Posterior cingulate gyrus (tissue), 11 donors: ENCODE data around the gene VWA3B.
A peak's percentile ranks its signal among the peaks of the same experiment; 100 is the strongest.
"Not testable (repeated sequence)": the region's sequence is repeated elsewhere in the genome, so short reads cannot be mapped to it uniquely, and the experiment has no call there.

Experiments
- DNase-seq, 10 donors: peaks; one replicate each; pipeline versions ENCODE4 v3.0.0 to v3.0.0-alpha.2; 2020 to 2021; ENCODE audit warnings: mixed read lengths in 3 of 10
- intact Hi-C: fragments of 100-400 bp; cut with DNase I; formaldehyde crosslinking; loops from one replicate; pipeline ENCODE4 v1.15.1; 2023

VWA3B gene

GRCh38 chr2:98084151-98084868, 2.7 kb upstream of the VWA3B start:
- no peak for DNase-seq
- intact Hi-C loops = no loop called here

- no peak for DNase-seq
- intact Hi-C loops = no loop called here
Observed at GRCh38 chr2:98084869-98085238, 2.1 kb upstream of the VWA3B start.

GRCh38 chr2:98085649-98086048, 1.3 kb upstream of the VWA3B start:
- DNase-seq = no peak

GRCh38 chr2:98087447-98088020, 567 bp downstream of the VWA3B start:
- intact Hi-C loops = no loop called here
- no peak for DNase-seq

More at GRCh38 chr2:98085649-98086048, 1.3 kb upstream of the VWA3B start:
- intact Hi-C loops = no loop called here

- DNase-seq = peak in 1 of 10 donors; percentile 73
- intact Hi-C loops = no loop called here
Observed at GRCh38 chr2:98088261-98088660, 1.3 kb downstream of the VWA3B start.

GRCh38 chr2:98089941-98090340, 3.0 kb downstream of the VWA3B start:
- intact Hi-C loops = no loop called here
- DNase-seq = no peak

- DNase-seq = no peak
- intact Hi-C loops = no loop called here
Observed at GRCh38 chr2:98090951-98091350, 4.0 kb downstream of the VWA3B start.

GRCh38 chr2:98091738-98092137, 4.8 kb downstream of the VWA3B start:
- intact Hi-C loops = no loop called here
- DNase-seq = peak in 1 of 10 donors; percentile 81

- intact Hi-C loops = no loop called here
- DNase-seq = no peak
Observed at GRCh38 chr2:98093146-98093545, 6.2 kb downstream of the VWA3B start.

- no peak for DNase-seq
- intact Hi-C loops = no loop called here
Observed at GRCh38 chr2:98093611-98094010, 6.6 kb downstream of the VWA3B start.

- intact Hi-C loops = no loop called here
- no peak for DNase-seq
Observed at GRCh38 chr2:98099939-98100743, 13.2 kb downstream of the VWA3B start.

- intact Hi-C loops = not testable (repeated sequence)
- peak in 1 of 10 donors; percentile 55 for DNase-seq
Observed at GRCh38 chr2:98102315-98102714, 15.3 kb downstream of the VWA3B start.

- DNase-seq = no peak
- intact Hi-C loops = no loop called here
Observed at GRCh38 chr2:98102878-98103277, 15.9 kb downstream of the VWA3B start.

- DNase-seq = no peak
- intact Hi-C loops = no loop called here
Observed at GRCh38 chr2:98108110-98108509, 21.1 kb downstream of the VWA3B start.

GRCh38 chr2:98110741-98111140, 23.8 kb downstream of the VWA3B start:
- intact Hi-C loops = no loop called here
- DNase-seq = no peak

- intact Hi-C loops = no loop called here
- DNase-seq = no peak
Observed at GRCh38 chr2:98114643-98115330, 27.8 kb downstream of the VWA3B start.

- DNase-seq = no peak
- intact Hi-C loops = no loop called here
Observed at GRCh38 chr2:98118161-98118560, 31.2 kb downstream of the VWA3B start.

GRCh38 chr2:98118852-98119251, 31.9 kb downstream of the VWA3B start:
- intact Hi-C loops = no loop called here

GRCh38 chr2:98121149-98121548, 34.2 kb downstream of the VWA3B start:
- intact Hi-C loops = no loop called here
- no peak for DNase-seq

More at GRCh38 chr2:98118852-98119251, 31.9 kb downstream of the VWA3B start:
- no peak for DNase-seq

GRCh38 chr2:98122524-98122923, 35.6 kb downstream of the VWA3B start:
- intact Hi-C loops = no loop called here
- DNase-seq = no peak

GRCh38 chr2:98123286-98123685, 36.3 kb downstream of the VWA3B start:
- intact Hi-C loops = no loop called here
- no peak for DNase-seq
